Ovary (tissue), 9 donors: Measurements from ENCODE around the gene LUZP2. TPM values are rescaled to one million over a fixed set of nuclear protein-coding genes. Genes with fewer than 3 reads are reported as not detected.

ENCODE experiments used
- DNase-seq, 5 donors: peaks; one replicate each; pipeline ENCODE4 v3.0.0-alpha.2; 2019 to 2020
- H3K27ac ChIP-seq, 2 donors: fragments of 200-600 bp; one replicate each; pipeline versions ENCODE4 v1.5.1 to v1.8.0; 2019 to 2022
- H3K27me3 ChIP-seq: fragments of 200-600 bp; one replicate; pipeline ENCODE4 v1.8.0; 2022
- H3K36me3 ChIP-seq: fragments of 200-600 bp; sonication (generic); one replicate; pipeline ENCODE4 v1.5.1; 2019
- H3K4me1 ChIP-seq: one replicate; pipeline ENCODE4 v1.8.1; 2013; ENCODE audit warnings: mild to moderate bottlenecking, moderate library complexity; ENCODE audit not compliant: insufficient read depth
- H3K4me3 ChIP-seq: fragments of 200-600 bp; sonication (generic); one replicate; pipeline ENCODE4 v1.5.1; 2017
- H3K9me3 ChIP-seq, 2 donors: fragments of 200-600 bp in 1 of 2; sonication (generic) in 1 of 2; one replicate each; pipeline versions ENCODE4 v1.5.1 to v1.8.1; 2013 to 2019; ENCODE audit warnings: mild to moderate bottlenecking in 1 of 2, moderate library complexity in 1 of 2
- CTCF ChIP-seq, 3 donors: fragments of 450-650 bp in 2 of 3; fragments of 200-600 bp in 1 of 3; IDR thresholded peaks; one replicate each; pipeline versions ENCODE4 v1.5.1 to v1.8.0; 2016 to 2022; ENCODE audit warnings: antibody characterized with exemption in 3 of 3, mild to moderate bottlenecking in 1 of 3
- EP300 ChIP-seq: sonication (generic); formaldehyde crosslinking; IDR thresholded peaks from one replicate; pipeline ENCODE4 v1.6.1; 2017; ENCODE audit warnings: antibody characterized with exemption
- POLR2A ChIP-seq: fragments of 450-650 bp; IDR thresholded peaks from one replicate; pipeline ENCODE4 v1.6.1; 2017; ENCODE audit warnings: antibody characterized with exemption, mild to moderate bottlenecking, moderate library complexity
- WGBS, 3 donors: extraction: QIAGEN DNeasy Blood & Tissue Kit in 1 of 3; methylation state at CpG; one replicate each; pipeline versions ENCODE4 v1.1.5 to v1.1.7; 2013 to 2017; 5-methylcytosine and 5-hydroxymethylcytosine counted together
- intact Hi-C, 4 donors: fragments of 100-400 bp; cut with DNase I; formaldehyde crosslinking; loops; one replicate each; pipeline versions ENCODE4 v1.11.0 to v1.15.1; 2022 to 2023
- polyA plus RNA-seq, 2 donors: library from polyadenylated mRNA; stranded (reverse); fragments of 200-250 nt in 1 of 2; fragments of 350-450 nt in 1 of 2; fragmentation: Illumina TruSeq in 1 of 2; extraction: RNeasy Lipid Tissue Mini Kit (QIAGEN cat#74804) in 1 of 2; gene quantifications; one replicate each; pipeline ENCODE4 v1.2.3, GENCODE V29; 2013 to 2014
- total RNA-seq, 7 donors: library from RNA; depleted of rRNA in 2 of 7; stranded (reverse); fragments of >200 nt in 2 of 7; fragmentation: NEBNext Ultra II Directional in 3 of 7; extraction: Animal tissue kit (Norgen Biotek cat#: 25700) in 3 of 7; gene quantifications; one replicate each; pipeline versions ENCODE4 v1.1.0 to v1.2.4, GENCODE V29; 2016 to 2023
- donor health status: DM: no; HTN: no; CAD: no; lungs with moderate emphysema.
- donor health status: DM: no; HTN: no; CAD: no.
- donor health status: Bipolar disorder and iron deficiency.
- donor health status: DM: yes; HTN: yes; CAD: no.
- donor health status: DM: no; HTN: no; CAD: no.
- donor health status: DM: yes; HTN: yes; CAD: no.

The LUZP2 gene
- total and polyA plus RNA-seq, 9 donors: 0.04 to 0.23 (median 0.07) TPM; not detected in 6

- DNase-seq: no peak
- H3K4me3 ChIP-seq: no peak overlapping the region
- intact Hi-C loops: no loop called here
These were observed 70.5 kb downstream of the LUZP2 start for GRCh38 chr11:24567380-24567779.

GRCh38 chr11:24572376-24572775 lies 75.5 kb downstream of the LUZP2 start:
- intact Hi-C loops: no loop called here
- TF ChIP-seq POLR2A: no peak
- no peak for TF ChIP-seq EP300
- TF ChIP-seq CTCF (IDR thresholded peaks at IDR 0.05): no peak
- H3K4me1 ChIP-seq: no peaks in the 10 kb centered on the region
- no peaks in the 10 kb centered on the region for H3K9me3 ChIP-seq
- WGBS, 3 donors: 76 to 90% (median 82%) methylated on average over 1 of the region's 1 CpG
- no peaks in the 10 kb centered on the region for H3K27me3 ChIP-seq
- H3K36me3 ChIP-seq: no peaks in the 10 kb centered on the region
- no peak overlapping the region for H3K4me3 ChIP-seq
- no peak for DNase-seq
- no peak overlapping the region for H3K27ac ChIP-seq

More at GRCh38 chr11:24567380-24567779, 70.5 kb downstream of the LUZP2 start:
- H3K9me3 ChIP-seq: no peaks in the 10 kb centered on the region
- no peaks in the 10 kb centered on the region for H3K4me1 ChIP-seq
- no peaks in the 10 kb centered on the region for H3K27me3 ChIP-seq
- no peaks in the 10 kb centered on the region for H3K36me3 ChIP-seq
- TF ChIP-seq EP300 (no peak), POLR2A (no peak), CTCF (IDR thresholded peaks at IDR 0.05) (no peak)
- no peak overlapping the region for H3K27ac ChIP-seq

- intact Hi-C loops: no loop called here
- Histone ChIP-seq H3K36me3 (no peaks in the 10 kb centered on the region), H3K9me3 (no peaks in the 10 kb centered on the region), H3K27ac (no peak overlapping the region), H3K4me3 (no peak overlapping the region), H3K4me1 (no peaks in the 10 kb centered on the region), H3K27me3 (no peaks in the 10 kb centered on the region)
- no peak for DNase-seq
- TF ChIP-seq EP300 (no peak), CTCF (IDR thresholded peaks at IDR 0.05) (no peak), POLR2A (no peak)
- 82 to 84% (median 82%) methylated on average over 1 of the region's 1 CpG for WGBS, 3 donors
These were observed 77.6 kb downstream of the LUZP2 start for GRCh38 chr11:24574461-24574860.

- no peak for TF ChIP-seq EP300
- no peak for TF ChIP-seq POLR2A
- intact Hi-C loops: no loop called here
- H3K4me1 ChIP-seq: no peaks in the 10 kb centered on the region
These were observed 78.5 kb downstream of the LUZP2 start for GRCh38 chr11:24575392-24575791.

GRCh38 chr11:24585192-24585591 lies 88.3 kb downstream of the LUZP2 start:
- H3K27me3 ChIP-seq: no peaks in the 10 kb centered on the region
- no peaks in the 10 kb centered on the region for H3K4me1 ChIP-seq
- intact Hi-C loops: no loop called here
- no peaks in the 10 kb centered on the region for H3K9me3 ChIP-seq
- TF ChIP-seq EP300: no peak
- TF ChIP-seq POLR2A: no peak
- WGBS, 3 donors: 90 to 100% (median 94%) methylated on average over 1 of the region's 1 CpG
- no peak for DNase-seq
- H3K4me3 ChIP-seq: no peak overlapping the region
- no peaks in the 10 kb centered on the region for H3K36me3 ChIP-seq
- H3K27ac ChIP-seq: no peak overlapping the region

More at GRCh38 chr11:24575392-24575791, 78.5 kb downstream of the LUZP2 start:
- no peak for DNase-seq
- Histone ChIP-seq H3K4me3 (no peak overlapping the region), H3K9me3 (no peaks in the 10 kb centered on the region), H3K27me3 (no peaks in the 10 kb centered on the region), H3K36me3 (no peaks in the 10 kb centered on the region), H3K27ac (no peak overlapping the region)
- WGBS, 3 donors: 38 to 44% (median 40%) methylated on average over 2 of the region's 2 CpGs

- no peak overlapping the region for H3K27ac ChIP-seq
These were observed 90.8 kb downstream of the LUZP2 start for GRCh38 chr11:24587635-24588034.

More at GRCh38 chr11:24587635-24588034, 90.8 kb downstream of the LUZP2 start:
- no peak for TF ChIP-seq EP300
- TF ChIP-seq POLR2A: no peak
- TF ChIP-seq CTCF (IDR thresholded peaks at IDR 0.05): no peak
- intact Hi-C loops: no loop called here
- Histone ChIP-seq H3K36me3 (no peaks in the 10 kb centered on the region), H3K27me3 (no peaks in the 10 kb centered on the region), H3K9me3 (no peaks in the 10 kb centered on the region), H3K4me3 (no peak overlapping the region), H3K4me1 (no peaks in the 10 kb centered on the region)
- DNase-seq: no peak
